Gastroesophageal sphincter (tissue), 3 donors: ENCODE results near the gene RNF213.

Source experiments
- EP300 ChIP-seq: sonication (generic); formaldehyde crosslinking; IDR thresholded peaks from one replicate; pipeline ENCODE4 v1.6.1; 2017; ENCODE audit warnings: antibody characterized with exemption, mild to moderate bottlenecking
- POLR2A ChIP-seq, 2 donors: fragments of 450-650 bp; IDR thresholded peaks; one replicate each; pipeline ENCODE4 v1.6.1; 2017; ENCODE audit warnings: antibody characterized with exemption in 2 of 2, mild to moderate bottlenecking in 2 of 2, moderate library complexity in 1 of 2
- TF ChIP-seq, protein P1 (sequence below), 4 experiments: fragments of 200-600 bp in 2 of 4; fragments of 450-650 bp in 2 of 4; sonication (generic) in 1 of 4; IDR thresholded peaks; one replicate each; pipeline ENCODE4 v1.5.1; 2017 to 2019; ENCODE audit warnings: antibody characterized with exemption in 4 of 4, mild to moderate bottlenecking in 2 of 4, moderate library complexity in 2 of 4

DNA sequence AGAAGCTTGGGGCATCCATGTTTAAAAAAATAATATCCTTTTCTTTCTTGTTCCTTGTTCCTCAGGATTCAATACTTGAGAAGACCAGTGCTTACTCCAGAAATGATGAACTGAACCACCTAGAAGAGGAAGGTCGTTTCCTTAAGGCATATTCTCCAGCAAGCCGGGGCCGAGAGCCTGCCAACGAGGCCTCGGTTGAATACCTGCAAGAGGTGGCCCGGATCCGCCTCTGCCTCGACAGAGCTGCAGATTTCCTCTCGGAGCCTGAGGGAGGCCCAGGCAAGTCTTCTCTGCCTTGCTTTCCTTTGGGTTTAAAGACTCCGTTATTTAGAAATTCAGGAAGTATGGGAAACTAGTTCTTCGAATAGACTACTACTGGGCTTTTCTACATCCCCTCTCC, 111.8 kb downstream of the RNF213 start:
- TF ChIP-seq POLR2A (IDR thresholded peaks at IDR 0.05) = no peak
- TF ChIP-seq, protein P1, sequence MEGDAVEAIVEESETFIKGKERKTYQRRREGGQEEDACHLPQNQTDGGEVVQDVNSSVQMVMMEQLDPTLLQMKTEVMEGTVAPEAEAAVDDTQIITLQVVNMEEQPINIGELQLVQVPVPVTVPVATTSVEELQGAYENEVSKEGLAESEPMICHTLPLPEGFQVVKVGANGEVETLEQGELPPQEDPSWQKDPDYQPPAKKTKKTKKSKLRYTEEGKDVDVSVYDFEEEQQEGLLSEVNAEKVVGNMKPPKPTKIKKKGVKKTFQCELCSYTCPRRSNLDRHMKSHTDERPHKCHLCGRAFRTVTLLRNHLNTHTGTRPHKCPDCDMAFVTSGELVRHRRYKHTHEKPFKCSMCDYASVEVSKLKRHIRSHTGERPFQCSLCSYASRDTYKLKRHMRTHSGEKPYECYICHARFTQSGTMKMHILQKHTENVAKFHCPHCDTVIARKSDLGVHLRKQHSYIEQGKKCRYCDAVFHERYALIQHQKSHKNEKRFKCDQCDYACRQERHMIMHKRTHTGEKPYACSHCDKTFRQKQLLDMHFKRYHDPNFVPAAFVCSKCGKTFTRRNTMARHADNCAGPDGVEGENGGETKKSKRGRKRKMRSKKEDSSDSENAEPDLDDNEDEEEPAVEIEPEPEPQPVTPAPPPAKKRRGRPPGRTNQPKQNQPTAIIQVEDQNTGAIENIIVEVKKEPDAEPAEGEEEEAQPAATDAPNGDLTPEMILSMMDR (IDR thresholded peaks at IDR 0.05) = no peak
- TF ChIP-seq EP300 = no peak
